Vagina (tissue), 2 donors: ENCODE data around the gene FBXO39.

Source experiments
- CTCF ChIP-seq, 3 experiments: fragments of 450-650 bp in 2 of 3; fragments of 200-600 bp in 1 of 3; sonication (generic) in 1 of 3; IDR thresholded peaks; one replicate each; pipeline ENCODE4 v1.5.1; 2017 to 2019; ENCODE audit warnings: antibody characterized with exemption in 3 of 3, mild to moderate bottlenecking in 2 of 3, moderate library complexity in 2 of 3
- POLR2A ChIP-seq, 2 donors: fragments of 450-650 bp; IDR thresholded peaks; one replicate each; pipeline ENCODE4 v1.6.1; 2017; ENCODE audit warnings: antibody characterized with exemption in 2 of 2, mild to moderate bottlenecking in 2 of 2, moderate library complexity in 2 of 2
- POLR2AphosphoS5 ChIP-seq, 2 donors: sonication (generic); formaldehyde crosslinking; IDR thresholded peaks; one replicate each; pipeline ENCODE4 v1.9.0; 2017; ENCODE audit warnings: antibody characterized with exemption in 2 of 2, mild to moderate bottlenecking in 2 of 2, low read depth in 1 of 2; ENCODE audit not compliant: insufficient read depth in 1 of 2

- TF ChIP-seq POLR2A (IDR thresholded peaks at IDR 0.05) (no peak), CTCF (IDR thresholded peaks at IDR 0.05) (no peak), POLR2AphosphoS5 (IDR thresholded peaks at IDR 0.05; ENCODE audit: insufficient read depth in 1 of 2, low read depth in 1 of 2) (no peak)
Observed at GRCh38 chr17:6831661-6832263, 55.7 kb downstream of the FBXO39 start, which contains the start of gene TEKT1.
